HG02943 (cell line): ENCODE data around the gene COL13A1.

Experiments
- ATAC-seq: cut with Tn5 transposase; IDR thresholded peaks from one replicate; pipeline ENCODE4 v1.9.1; 2021; ENCODE audit warnings: mild to moderate bottlenecking, low read depth, moderate library complexity; ENCODE audit not compliant: unreplicated experiment

The COL13A1 gene

DNA sequence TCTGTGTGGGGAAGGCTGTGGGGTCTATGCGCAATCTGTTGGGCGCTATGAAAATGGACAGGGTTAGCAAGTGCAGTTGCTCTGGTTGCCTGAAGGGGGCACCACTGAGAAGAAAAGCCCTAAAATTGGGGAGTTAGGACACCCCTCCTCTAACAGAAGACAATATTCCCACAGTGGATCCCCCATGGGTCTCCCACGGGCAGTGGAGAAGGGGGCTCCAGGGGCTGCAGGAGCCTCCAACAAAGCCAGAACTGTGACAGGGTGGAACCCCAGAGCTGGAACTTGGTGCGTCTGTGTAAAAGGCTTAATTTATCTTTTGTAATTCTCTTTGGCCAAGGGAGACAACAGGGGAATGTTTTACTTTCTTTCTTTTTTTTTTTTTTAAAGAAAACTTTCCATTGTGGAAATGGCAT lies 12.5 kb upstream of the COL13A1 start:
- ATAC-seq, result no peak

DNA sequence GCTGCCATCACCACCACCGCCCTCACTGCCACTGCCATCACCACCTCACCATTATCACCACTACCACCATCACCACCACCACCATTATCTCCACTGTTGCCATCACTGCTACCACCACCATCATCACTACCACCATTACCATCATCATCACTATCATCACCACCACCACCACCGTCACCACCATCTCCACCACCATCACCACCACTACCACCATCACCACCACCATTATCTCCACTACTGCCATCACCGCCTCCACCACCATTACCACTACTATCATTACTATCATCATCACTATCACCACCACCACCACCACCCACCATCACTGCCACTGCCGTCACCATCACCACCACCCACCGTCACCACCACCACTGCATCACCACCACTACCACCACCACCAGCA lies 9.9 kb upstream of the COL13A1 start:
- no peak for ATAC-seq

GRCh38 chr10:69792341-69792740 lies 9.4 kb upstream of the COL13A1 start:
- no peak for ATAC-seq

- ATAC-seq, result no peak
Measured at GRCh38 chr10:69794673-69795072, 7.0 kb upstream of the COL13A1 start.

GRCh38 chr10:69795242-69795934 lies 6.3 kb upstream of the COL13A1 start:
- ATAC-seq, result no peak

DNA sequence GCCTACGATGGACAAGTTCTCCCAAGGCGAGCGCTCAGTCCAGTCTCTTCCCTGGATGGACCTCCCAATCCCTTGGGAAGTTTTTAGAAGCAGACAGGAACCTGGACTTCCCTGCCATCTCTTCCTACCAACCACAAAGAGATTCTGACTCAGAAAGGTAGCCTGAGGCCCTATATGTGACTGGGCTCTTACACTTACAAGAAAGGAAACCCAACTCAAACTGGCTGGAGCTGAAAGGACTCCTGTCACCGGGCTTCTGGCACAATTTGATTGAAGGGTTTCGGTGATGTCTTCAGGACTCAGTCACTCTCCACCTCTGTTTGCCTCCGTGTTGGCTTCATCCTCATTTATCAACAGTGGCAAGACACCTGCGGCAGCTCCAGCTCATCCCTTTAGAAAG lies 3.7 kb upstream of the COL13A1 start:
- ATAC-seq, result no peak

- no peak for ATAC-seq
Measured at GRCh38 chr10:69800109-69800508, 1.6 kb upstream of the COL13A1 start.

- ATAC-seq, result no peak
Measured at GRCh38 chr10:69800665-69801064, 1.0 kb upstream of the COL13A1 start.

DNA sequence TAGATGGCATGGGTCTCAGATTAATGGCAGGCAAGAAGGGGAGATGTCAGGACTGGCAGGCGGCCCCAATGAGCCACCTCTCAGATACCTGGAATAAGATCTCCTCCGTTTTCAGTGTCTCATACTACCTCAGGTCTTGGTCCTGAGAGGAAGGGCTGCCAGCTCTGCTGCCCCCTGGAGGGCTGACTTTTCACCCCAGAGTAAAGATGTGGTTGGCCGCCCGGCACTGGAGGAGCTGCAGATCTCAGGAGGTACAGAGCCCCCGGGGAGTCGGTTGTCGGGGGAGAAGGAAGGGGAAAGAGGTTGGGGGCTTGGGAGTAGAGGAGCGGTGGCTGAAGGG lies 642 bp upstream of the COL13A1 start:
- ATAC-seq, result no peak

- ATAC-seq, result no peak
Measured at GRCh38 chr10:69802424-69803161, 887 bp downstream of the COL13A1 start.

- ATAC-seq, result no peak
Measured at GRCh38 chr10:69803809-69804208, 2.1 kb downstream of the COL13A1 start.

DNA sequence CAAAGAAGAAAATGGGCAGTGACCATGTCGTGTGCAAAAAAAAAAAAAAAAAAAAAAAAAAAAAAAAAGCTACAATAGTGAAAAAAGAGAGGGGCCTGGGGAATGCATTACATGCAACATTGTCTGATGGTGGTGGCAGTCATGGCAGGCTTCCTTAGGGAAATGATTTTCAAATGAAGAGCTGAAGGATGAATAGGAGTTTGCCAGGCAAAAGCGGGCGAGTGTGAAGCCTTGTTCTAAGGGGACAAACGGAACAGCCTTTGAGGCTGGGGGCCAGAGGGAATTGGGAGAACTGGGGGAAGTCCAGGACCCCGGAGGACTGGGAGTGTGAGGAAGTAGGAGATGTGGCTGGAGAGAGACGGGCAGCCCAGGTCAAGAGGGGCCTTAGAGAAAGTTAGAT lies 3.1 kb downstream of the COL13A1 start:
- ATAC-seq, result no peak

- ATAC-seq, result no peak
Measured at GRCh38 chr10:69807122-69807521, 5.4 kb downstream of the COL13A1 start.

GRCh38 chr10:69807696-69808095 lies 6.0 kb downstream of the COL13A1 start:
- no peak for ATAC-seq

- no peak for ATAC-seq
Measured at GRCh38 chr10:69809318-69809717, 7.6 kb downstream of the COL13A1 start.

- ATAC-seq, result no peak
Measured at GRCh38 chr10:69810097-69810496, 8.4 kb downstream of the COL13A1 start.

DNA sequence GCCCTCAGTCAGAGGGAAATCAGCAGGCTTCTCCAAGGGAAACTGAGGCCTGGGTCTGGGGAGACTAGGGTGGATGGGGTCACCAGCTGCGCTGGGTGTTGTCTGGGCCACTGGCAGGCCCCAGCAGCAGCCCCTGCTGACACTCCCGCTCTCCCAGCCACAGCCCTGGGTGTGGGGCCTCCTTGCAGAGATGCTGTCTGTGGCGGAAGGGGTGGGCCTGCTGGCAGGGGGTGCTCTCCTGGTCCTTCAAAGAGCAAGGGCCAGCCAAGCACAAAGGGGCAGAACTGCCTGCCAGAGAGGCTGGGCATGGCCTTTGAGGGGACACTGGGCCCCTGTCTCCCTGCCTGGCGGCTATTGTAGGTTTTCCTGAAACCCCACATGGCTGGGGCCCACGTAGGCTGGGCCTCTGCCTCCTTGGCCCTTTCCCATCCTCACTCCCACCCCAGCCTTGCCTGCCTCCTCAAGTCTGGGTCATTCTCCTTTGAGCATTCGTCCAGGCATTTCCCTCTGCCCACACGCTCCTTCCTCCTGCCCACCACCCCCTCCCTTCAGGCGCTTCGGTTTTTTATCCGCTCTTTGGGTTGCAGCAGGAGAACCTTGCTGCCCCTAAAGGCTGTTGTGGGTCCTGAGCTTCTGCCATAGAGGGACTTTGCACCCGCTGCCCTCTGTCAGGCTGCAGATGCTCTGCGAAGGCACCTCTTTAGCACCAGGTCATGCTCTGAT lies 9.1 kb downstream of the COL13A1 start:
- no peak for ATAC-seq

- no peak for ATAC-seq
Measured at GRCh38 chr10:69813632-69814031, 11.9 kb downstream of the COL13A1 start.

DNA sequence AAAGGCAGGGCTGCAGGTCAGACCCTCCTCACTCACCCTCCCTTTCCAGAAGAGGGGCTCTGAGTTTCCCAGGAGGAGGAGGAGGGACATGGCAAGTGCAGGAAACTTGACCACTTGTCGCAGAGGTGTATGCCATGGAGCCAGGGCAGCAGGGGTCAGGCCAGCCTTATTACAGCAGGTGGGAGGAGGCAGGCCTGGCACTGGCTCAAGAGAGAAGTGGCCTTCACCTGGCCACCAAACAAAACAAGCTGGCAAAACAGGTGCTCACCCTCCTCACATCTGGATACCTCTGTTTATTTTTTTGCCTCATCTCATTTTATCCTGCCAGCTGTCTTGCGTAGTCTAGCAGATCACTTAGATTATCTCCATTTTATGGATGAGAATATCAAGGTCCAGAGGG lies 12.5 kb downstream of the COL13A1 start:
- ATAC-seq, result no peak

DNA sequence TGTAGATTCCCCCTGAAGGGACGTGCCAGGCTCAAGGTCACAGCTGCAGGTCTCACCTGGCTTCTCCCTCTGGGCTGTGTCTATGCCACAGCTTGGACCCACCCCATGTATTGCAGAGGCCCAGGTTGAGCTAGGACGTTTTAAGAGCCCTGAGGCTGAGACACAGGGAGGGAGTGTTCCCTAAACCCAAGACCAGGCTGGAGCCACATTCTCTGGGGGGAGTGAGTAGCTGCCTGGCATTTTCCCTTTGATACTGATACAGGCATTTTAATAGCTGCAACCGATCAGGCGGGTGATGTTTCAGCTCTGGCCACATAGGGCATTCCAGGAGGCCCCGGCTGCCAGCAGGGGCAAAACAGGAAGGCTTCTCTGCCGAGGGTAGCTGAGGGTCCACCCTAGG lies 13.4 kb downstream of the COL13A1 start:
- no peak for ATAC-seq

DNA sequence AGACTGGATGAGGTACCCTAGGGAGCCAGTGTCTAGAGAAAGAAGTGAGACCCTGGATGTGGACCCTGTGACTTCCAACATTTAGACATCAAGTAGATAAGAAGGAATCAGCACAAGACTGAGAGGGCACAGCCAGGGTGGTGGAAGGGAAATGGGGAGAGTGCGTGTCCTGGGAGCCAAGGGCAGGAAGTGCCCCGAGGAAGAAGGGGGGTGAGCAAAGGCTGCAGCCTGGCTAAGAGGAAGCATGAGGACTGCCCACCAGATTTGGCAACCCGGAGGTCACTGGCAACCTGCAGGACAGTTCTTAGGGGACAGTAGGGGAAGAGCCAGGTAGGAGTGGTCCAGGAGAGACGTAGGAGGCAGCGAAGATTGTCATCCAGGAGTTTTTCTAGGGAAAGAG lies 14.8 kb downstream of the COL13A1 start:
- no peak for ATAC-seq
